HG02938 (cell line): ENCODE results near the gene TUBA1B.
"Not testable (repeated sequence)": the region's sequence is repeated elsewhere in the genome, so short reads cannot be mapped to it uniquely, and the experiment has no call there.

Experiments
- ATAC-seq: cut with Tn5 transposase; IDR thresholded peaks from one replicate; pipeline ENCODE4 v1.9.1; 2021; ENCODE audit warnings: mild to moderate bottlenecking, moderate library complexity; ENCODE audit not compliant: unreplicated experiment

Gene TUBA1B

DNA sequence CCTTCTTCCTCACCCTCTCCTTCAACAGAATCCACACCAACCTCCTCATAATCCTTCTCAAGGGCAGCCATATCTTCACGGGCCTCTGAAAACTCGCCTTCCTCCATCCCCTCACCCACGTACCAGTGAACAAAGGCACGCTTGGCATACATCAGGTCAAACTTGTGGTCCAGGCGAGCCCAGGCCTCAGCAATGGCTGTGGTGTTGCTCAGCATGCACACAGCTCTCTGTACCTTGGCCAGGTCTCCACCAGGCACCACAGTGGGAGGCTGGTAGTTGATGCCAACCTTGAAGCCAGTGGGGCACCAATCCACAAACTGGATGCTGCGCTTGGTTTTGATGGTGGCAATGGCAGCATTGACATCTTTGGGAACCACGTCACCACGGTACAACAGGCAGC is 3.2 kb downstream of the TUBA1B start:
- ATAC-seq, result not testable (repeated sequence)

DNA sequence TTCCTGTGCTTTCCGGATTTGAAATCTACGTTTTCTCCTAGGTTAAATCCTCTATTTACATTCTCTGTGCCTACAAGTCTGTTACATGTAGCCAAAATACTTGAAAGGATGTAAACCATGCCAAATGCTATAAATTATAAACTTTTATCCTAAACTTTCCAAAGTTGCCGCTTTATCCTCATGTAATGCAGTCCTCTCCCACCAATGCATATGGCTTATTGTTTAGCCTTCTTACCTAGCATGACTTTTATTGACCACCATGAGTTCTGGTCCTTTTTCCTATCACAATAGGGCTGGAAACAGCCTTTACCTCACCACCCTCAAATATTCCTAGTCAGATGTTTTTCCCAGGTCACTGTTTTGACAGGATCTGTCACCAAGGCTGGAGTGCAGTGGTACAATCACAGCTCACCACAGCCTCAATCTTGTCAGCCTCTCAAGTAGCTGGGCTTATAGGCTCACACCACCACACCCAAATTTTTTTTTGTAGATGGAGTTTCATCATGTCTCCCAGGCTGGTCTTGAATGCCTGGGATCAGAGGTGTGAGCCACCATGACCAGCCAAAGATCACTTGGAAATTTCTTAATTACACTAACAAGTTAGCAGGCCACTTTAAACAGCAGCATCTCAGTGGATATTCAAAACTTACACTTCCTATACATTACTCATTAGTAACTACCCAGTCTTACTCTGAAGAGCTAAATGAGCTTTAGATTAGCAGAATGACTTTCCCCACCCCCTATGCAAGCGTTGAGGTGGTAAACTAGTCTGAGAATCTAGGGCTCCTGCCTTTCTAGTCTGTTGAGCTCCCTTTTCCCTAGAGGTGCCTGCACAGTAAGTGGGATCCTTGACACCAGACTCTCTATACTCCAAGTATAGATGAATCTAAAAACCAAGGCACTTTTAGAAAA is 4.1 kb downstream of the TUBA1B start:
- no peak for ATAC-seq

DNA sequence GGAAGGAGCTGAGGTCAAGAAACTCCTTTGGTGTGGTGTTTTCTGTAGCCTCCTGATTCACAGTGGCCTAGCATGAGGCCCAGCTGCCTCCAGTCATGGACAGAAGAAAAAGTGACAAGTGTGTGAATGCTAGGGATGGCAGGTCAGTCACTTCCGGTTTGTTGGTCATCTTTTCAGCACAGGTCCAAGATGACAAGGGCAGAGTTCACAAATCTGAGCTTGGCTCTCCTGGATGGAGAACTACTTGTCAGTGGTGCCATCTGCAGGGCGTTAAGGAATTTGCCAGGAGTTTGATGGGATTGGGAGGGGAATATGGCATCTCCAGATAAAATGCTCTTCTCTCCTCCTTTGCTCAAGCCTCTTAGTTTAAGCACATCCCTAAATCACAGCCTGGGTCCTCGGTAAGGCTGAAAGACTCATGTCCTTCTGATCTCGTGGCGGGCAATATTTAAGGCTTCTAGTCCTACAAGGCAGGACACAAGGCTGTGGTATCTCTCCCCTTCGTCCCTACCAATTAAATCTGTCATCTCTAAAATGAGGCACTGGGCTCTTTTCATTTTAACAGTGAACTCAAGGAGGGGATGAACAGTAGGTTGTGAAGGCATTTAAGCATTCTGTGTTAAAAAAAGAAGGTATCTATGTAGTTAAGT is 10.0 kb downstream of the TUBA1B start:
- no peak for ATAC-seq

DNA sequence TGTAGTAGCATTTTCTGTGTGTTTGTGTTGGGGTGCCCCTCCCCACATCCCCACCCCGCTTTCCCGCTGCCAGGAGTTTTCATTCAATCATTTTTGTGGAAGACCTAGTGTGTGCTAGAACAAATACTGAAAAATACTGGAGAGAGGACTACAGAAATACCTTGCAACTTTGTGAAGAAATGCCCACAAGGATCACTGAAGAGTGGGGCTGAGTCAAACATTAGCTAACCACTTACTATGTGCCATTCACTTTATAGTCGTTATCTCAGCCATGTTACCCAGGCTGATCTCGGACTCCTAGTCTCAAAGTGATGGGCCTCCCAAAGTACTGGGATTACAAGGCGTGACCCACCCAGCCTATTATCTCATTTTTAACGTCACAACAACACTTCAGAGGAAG is 20.0 kb downstream of the TUBA1B start:
- ATAC-seq, result no peak

DNA sequence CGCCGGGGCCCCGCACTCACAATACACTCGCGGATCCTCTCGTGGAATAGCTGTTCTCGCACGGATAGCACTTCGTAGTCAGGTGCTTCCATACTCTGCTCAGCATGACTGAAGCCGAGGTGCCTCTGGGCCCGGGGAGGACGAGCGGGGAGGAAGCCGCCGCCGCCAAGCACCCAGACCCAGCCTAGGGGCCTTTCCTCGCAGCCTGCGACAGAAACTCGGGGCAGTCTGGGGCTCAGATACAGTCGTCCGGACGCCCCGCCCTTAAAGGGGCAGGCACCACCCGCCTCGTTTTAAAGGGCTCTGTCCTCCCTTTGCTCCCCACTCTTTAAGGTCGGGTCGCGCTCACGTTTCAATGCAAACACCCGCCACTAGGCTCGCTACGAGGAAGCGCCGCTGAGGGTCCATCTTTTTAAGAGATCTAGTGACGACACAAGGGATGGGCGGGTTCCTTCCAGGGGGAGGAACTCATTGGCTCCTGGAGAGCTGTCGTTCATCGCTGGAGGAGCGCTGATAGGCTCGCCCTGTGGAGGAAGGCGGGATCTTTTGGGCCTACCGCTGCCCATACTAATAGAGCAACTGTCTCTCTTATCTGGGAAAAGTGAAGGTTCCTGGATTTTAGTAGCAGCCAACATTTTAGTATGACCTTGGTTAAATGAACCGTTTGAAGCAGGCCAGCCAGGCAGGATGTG is 20.6 kb downstream of the TUBA1B start, which contains the start of gene LMBR1L:
Gene LMBR1L (minus strand): TSS at position 384 of the 692 bp plus-strand sequence. CDS start 292 bp downstream, at position 92.
- ATAC-seq, result peak; percentile 96

DNA sequence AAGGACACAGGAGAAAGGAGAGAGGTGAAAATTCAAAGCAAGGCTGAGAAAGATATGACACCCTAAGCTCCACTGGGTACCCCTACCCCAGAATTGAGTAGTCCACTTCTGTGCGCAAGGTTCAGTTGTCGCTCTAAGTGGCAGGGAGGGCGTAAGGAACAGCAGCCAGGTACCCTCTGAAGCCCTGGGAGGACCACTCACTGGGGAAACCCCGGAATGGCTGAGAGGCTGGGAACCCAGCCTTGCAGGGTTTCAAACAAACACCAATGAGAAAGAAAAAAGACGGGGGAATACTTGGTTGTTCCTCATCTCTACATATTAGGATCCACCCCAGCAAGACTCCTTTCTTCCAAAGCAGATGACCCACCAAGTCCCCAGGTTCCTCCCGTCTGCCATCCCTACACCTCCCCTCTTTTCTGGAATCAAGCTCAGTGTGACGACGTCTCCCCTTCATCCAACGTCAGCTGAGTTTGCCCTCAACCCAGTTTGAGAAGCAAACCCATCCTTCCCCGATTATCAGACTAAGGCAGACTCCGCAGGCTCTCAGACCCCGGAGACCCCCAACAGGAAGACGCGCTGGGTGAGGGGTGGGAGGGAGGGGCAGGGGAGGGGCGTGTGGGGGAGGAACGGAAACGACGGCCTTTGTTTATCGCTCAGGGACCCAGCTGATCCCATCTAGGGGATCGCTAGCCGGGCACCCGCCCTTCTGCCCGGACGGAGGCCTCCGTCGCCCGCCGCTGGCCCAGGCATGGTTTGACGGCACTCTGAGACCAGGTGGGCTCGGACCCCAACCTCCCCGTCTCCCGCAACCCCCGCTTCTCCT is 21.3 kb downstream of the TUBA1B start:
- peak; percentile 6 for ATAC-seq

DNA sequence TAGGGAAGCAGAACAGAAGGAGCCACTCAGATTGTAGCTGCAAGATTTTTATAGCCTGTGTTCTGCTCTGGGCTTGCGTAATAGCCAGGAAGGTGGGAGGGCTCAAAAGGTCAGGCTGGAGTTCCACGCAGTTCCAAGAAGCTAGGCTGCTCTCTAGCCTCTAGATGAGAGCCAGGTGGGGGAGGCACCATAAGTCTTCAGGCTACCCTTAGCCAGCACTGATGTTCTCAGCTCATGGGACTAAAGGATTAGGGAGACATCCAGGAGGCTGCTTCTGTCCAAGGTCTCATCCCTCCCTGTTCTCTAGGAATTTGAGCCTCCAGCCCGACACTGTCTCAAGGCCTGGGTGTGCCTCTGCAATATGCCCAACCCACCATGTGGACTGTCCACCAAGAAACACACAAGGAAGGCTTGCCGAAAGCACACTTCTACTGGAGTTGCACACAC is 22.2 kb downstream of the TUBA1B start:
- no peak for ATAC-seq

DNA sequence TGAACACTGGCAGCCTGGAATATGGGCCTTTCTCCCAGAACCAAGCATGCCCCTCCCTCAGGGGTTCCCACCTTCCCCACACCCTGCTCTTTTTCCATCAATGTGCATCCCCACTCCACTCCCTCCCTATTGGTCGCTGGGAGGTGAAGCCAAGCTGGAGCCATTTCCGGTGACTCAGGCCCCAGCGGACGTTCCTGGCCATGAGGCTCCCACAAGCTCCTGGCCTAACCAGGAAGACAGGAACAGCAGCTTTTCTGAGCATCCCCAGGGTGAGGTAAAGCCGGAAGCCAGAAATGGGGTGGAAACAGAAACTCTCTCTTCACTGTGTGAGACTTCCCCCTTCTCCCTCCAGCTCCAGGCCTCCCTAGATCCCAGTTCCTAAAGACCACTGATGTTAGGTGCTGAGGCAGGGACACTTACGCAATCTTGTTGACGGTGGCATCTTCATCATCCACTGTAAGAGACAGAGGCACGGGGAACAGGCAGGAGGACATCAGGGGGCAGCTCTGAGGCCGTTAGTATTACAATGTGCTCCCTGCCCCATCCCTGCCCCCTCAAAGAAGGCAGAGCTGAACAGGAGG is 25.6 kb downstream of the TUBA1B start:
- no peak for ATAC-seq

DNA sequence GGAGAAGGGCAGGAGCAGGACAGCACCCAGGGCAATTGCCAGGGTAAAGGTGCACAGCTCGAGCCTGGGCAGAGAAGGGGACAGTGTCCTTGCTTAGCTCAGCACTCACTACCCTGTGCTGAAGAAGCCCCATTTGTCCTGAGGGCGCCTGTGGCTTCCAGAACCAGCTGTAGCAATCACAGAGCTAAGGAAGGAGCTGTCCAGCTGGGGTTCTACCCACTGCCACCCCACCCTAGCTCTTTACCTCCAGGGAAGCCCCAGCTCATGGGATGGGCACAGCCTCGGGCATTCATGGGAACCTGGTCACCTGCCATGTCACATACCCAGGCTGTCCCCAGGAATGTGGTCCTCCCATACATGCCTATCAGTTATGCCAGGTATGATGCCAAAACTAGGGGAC is 26.4 kb downstream of the TUBA1B start:
- no peak for ATAC-seq

DNA sequence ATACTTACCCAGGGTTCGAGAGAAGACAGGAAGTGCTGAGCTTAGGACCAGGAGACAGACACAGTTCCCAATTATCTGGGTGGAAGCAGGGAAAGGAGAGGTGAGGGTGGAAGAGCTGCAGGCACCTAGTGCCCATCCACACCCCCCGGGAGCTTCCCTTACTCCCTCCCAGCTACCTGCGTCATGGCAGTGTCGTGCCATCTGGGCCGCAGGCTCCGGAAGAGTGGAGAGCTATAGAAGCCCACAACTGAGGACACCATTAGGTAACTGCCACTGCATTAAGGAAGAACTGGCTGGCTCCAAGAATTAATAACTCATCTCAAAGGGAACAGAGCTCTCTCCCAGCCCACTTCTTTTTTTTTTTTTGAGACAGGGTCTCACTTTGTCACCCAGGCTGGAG is 30.8 kb downstream of the TUBA1B start:
- no peak for ATAC-seq

DNA sequence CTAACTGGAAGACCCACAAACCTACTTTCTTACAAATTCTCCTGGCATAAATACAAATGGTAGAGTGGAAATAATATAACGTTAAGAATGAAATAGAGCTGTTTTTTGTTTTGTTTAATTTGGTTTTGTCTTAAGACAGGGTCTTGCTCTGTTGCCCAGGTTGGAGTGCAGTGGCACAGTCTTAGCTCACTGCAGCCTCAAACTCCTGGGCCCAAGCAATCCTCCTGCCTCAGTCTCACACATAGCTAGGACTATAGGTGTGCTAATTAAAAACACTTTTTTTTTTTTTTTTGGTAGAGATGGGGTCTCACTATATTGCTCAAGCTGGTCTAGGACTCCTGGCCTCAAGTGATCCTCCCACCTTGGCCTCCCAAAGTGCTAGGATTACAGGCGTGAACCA is 32.5 kb downstream of the TUBA1B start:
- no peak for ATAC-seq

DNA sequence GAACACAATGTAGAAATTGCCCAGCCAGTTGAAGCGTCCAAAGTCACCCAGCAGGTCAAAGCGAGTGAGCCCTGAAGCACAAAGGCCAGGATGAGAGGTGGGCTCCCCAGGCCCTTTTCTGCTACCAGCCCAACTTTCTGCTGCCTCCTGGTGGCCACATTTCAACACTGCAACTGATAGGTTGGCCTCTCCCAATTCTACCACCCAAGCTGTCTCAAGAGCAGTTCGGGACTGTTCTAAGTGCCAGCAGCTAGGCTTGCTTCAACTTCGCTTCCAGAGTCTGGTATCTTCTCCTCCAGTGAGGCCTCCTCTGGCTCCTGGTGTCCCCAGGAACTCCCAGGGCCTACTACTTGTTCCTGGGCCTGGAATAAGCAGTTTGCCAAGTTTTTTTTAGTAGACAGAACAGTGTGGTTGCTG is 33.2 kb downstream of the TUBA1B start:
- no peak for ATAC-seq

DNA sequence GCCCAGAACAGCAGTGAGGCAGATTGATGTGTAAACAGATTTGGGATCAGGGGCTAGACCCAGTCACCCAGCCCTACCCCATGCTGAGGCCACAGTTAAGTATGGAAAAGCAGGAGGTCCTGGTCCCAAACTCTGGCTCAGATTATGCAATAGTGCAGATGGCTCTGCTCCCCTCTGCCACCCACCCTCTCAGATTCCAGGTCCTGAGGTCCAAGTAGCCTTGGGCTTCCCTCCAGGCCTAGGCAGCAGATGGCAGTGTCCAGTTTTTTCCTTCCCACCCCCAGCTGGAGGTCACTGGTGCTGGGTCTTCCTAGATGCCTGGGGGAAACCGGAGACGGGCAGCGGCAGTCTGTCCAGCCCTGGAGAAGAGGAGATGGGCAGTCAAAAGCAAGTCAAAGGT is 33.8 kb downstream of the TUBA1B start:
- ATAC-seq, result no peak

DNA sequence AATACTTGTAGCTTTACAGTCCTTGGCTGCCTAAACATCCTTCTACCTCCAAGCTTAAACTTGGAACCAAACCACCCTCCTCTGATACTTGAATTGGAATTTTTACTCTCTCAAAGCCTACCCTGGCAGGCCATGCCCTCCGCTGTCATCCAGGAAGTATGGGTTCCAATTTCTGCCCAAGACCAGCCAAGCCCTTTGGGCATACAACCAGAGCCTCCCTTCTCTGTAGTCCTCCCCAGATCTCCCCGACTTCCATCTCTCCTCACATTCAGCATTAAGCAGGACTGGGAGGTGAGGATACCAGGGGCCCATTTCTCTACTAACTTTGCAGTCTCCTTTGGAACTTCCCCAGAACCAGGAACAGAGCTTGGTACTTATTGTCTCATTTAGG is 36.2 kb downstream of the TUBA1B start:
- no peak for ATAC-seq

DNA sequence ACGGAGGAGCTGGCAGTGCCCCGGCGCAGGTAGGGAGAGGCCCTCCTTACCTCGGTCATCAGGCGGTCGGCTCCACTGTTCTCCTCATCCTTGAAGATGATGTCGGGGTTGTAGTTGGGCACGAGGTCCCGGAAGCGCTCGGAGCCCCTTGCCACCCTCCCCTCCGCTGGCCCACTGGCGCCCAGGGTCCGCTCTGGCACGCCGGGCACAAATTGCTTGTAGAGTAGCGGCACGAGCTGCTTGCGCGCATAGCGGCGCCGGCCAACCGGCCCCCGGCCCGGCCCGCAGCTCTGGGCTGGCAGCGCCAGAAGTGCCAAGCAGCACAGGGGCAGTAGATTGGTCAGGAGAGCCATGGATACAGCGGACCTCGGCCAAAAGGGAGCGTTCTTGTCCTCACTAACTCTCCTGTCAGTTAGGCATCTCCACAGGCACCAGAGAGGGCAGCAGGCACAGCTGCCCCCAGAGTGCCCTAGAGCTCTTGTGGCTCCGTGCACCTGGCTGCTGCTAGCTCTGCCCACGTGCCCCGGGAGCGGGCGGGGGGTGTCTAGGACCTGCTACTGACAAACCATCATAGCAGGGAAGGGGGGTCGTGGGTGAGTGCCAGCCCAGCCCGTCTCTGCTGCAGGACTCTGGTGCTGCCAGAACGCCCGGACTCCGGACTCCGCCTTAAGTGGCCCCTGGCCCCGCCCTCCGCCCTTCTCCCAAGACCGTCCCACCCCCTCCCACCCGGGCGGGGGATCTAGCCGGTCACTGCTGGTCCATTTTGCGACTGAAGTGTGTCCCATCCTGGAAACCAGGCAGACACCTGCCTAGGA is 36.8 kb downstream of the TUBA1B start, which contains the start of gene DHH:
Gene DHH (minus strand): TSS at position 642 of the 815 bp plus-strand sequence. CDS start 289 bp downstream, at position 353.
- no peak for ATAC-seq

DNA sequence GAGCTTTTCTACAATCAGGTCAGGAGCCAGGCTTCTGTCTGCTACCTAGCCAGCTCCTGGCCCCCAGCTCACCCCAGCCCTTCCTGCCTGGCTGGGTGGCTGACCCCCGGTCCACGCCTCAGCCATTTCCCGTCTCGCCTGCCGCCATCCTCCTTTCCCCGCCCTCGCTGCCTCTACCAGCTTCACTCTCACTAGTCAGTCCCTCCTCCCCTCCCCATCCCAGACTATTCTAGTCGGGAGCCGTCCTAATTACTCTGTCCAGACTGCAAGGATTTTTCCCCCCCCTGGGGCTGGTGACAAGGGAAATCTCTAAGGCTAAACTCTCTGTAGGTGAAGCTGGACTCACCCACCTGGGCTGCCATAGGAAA is 37.4 kb downstream of the TUBA1B start:
- ATAC-seq, result no peak

DNA sequence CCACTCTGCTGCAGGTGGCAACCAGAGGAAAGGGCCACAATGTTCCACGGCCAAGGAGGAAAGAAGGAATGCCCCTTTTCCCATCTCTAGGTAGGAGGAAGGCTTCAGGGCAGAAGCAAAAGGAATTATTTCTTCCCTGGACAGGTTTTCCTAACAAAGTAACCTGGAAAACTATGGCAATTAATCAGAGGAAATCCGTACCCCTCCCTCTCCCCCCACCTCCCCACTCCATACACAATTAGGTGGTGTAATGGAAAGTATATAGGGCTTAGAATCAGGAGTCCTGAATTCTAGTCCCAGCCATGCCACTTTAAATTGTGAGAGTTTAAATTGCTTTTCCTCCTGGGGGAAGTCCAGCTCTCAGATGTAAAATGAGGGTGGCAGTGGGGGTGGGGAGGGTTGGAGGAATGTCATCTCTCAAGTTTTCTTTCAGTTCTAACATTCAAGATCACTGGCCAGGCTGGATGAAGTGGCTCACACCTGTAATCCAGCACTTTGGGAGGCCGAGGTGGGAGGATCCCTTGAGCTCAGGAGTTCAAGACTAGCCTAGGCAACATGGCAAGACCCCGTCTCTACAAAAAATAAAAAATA is 38.3 kb downstream of the TUBA1B start:
- ATAC-seq, result no peak

DNA sequence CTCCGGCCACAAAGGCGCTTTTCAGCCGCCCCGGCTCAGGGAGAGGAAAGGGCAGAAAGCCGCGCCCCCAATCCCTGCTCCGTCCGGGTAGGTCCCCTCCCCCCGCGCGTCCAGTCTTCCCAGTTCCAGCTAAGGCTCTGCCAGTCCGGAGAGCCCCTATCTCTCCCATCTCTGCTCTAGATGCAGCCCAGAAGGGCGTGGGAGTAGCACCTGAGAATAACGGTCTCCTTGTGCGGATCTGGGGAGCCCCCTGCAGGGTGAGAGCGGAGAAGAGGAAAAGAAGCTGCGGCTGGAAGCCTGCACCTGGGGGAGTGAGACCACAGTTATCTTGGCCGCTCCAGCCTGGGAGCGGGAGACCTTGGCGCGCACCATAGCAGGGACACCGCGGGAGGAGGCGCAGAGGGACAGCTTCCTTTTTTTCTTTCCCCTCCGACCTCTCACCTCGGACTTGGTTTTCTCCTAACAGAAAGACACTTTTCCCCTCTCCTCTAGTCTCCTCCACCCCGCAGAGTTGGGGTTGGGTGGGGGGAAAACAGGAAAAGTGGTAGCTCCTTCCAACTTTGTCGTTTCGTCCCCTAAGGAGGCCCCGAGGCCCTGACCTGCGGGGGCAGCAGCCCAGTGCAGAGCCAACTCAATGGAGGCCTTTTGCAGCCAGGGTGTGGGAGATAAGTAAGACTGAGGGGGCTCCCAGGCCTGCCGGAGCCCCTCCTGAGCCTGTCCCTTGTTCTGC is 38.9 kb downstream of the TUBA1B start:
- no peak for ATAC-seq

DNA sequence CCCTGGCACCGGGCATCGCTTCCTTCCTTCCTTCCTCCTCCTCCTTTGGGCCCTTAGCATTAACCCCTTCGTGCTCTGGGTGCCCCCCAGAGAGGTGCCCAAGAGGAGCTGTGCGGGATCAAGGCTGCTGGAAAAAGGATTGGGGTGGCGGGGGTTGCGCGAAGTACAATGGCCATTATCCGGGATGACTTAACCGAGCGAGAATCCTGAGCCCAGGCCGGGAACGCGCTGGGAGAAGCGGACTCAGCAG is 39.4 kb downstream of the TUBA1B start:
- no peak for ATAC-seq
